ENCODE data around the gene TSHZ3.

The TSHZ3 gene

GRCh38 chr19:31297991-31298390 is 51.2 kb downstream of the TSHZ3 start:
- TF ChIP-seq FOXP2 (optimal IDR thresholded peaks at IDR 0.05; ENCODE audit: borderline replicate concordance, extremely low read depth, extremely low read length, insufficient read depth) (no peak), REST (IDR thresholded peaks at IDR 0.05; ENCODE audit: insufficient read depth in 1 of 2, low read depth in 2 of 2, low read length in 2 of 2) (no peak), POLR2AphosphoS5 (IDR thresholded peaks at IDR 0.05; ENCODE audit: low read depth, low read length) (no peak), SIN3A (IDR thresholded peaks at IDR 0.05; ENCODE audit: borderline replicate concordance, insufficient read depth, low read length) (no peak), TAF1 (IDR thresholded peaks at IDR 0.05; ENCODE audit: borderline replicate concordance, insufficient read depth, low read length) (no peak)

- TF ChIP-seq POLR2AphosphoS5 (IDR thresholded peaks at IDR 0.05; ENCODE audit: low read depth, low read length): no peak
- no peak for TF ChIP-seq FOXP2 (optimal IDR thresholded peaks at IDR 0.05; ENCODE audit: borderline replicate concordance, extremely low read depth, extremely low read length, insufficient read depth)
- no peak for TF ChIP-seq TAF1 (IDR thresholded peaks at IDR 0.05; ENCODE audit: borderline replicate concordance, insufficient read depth, low read length)
- no peak for TF ChIP-seq REST (IDR thresholded peaks at IDR 0.05; ENCODE audit: insufficient read depth in 1 of 2, low read depth in 2 of 2, low read length in 2 of 2)
- TF ChIP-seq SIN3A (IDR thresholded peaks at IDR 0.05; ENCODE audit: borderline replicate concordance, insufficient read depth, low read length): no peak
Measured at GRCh38 chr19:31296741-31297390, 52.4 kb downstream of the TSHZ3 start.

- TF ChIP-seq SIN3A (IDR thresholded peaks at IDR 0.05; ENCODE audit: borderline replicate concordance, insufficient read depth, low read length) (no peak), TAF1 (IDR thresholded peaks at IDR 0.05; ENCODE audit: borderline replicate concordance, insufficient read depth, low read length) (no peak), FOXP2 (optimal IDR thresholded peaks at IDR 0.05; ENCODE audit: borderline replicate concordance, extremely low read depth, extremely low read length, insufficient read depth) (no peak), POLR2AphosphoS5 (IDR thresholded peaks at IDR 0.05; ENCODE audit: low read depth, low read length) (no peak)
Measured at GRCh38 chr19:31294189-31294588, 55.0 kb downstream of the TSHZ3 start.

GRCh38 chr19:31292639-31293185 is 56.5 kb downstream of the TSHZ3 start:
- no peak for TF ChIP-seq SIN3A (IDR thresholded peaks at IDR 0.05; ENCODE audit: borderline replicate concordance, insufficient read depth, low read length)
- no peak for TF ChIP-seq REST (IDR thresholded peaks at IDR 0.05; ENCODE audit: insufficient read depth in 1 of 2, low read depth in 2 of 2, low read length in 2 of 2)
- TF ChIP-seq POLR2AphosphoS5 (IDR thresholded peaks at IDR 0.05; ENCODE audit: low read depth, low read length): no peak
- no peak for TF ChIP-seq FOXP2 (optimal IDR thresholded peaks at IDR 0.05; ENCODE audit: borderline replicate concordance, extremely low read depth, extremely low read length, insufficient read depth)
- no peak for TF ChIP-seq TAF1 (IDR thresholded peaks at IDR 0.05; ENCODE audit: borderline replicate concordance, insufficient read depth, low read length)

GRCh38 chr19:31290931-31291590 is 58.2 kb downstream of the TSHZ3 start:
- no peak for TF ChIP-seq REST (IDR thresholded peaks at IDR 0.05; ENCODE audit: insufficient read depth in 1 of 2, low read depth in 2 of 2, low read length in 2 of 2)
- TF ChIP-seq SIN3A (IDR thresholded peaks at IDR 0.05; ENCODE audit: borderline replicate concordance, insufficient read depth, low read length): no peak
- TF ChIP-seq POLR2AphosphoS5 (IDR thresholded peaks at IDR 0.05; ENCODE audit: low read depth, low read length): no peak
- no peak for TF ChIP-seq FOXP2 (optimal IDR thresholded peaks at IDR 0.05; ENCODE audit: borderline replicate concordance, extremely low read depth, extremely low read length, insufficient read depth)
- TF ChIP-seq TAF1 (IDR thresholded peaks at IDR 0.05; ENCODE audit: borderline replicate concordance, insufficient read depth, low read length): no peak

All from PFSK-1 (cell line).